OCI-LY1 (cell line): ENCODE results near the gene FAM13A.

Experiments
- H2AFZ ChIP-seq: fragments of 200-600 bp; sonication (generic), shearing (Covaris generic); 2 replicates; pipeline ENCODE4 v1.6.0; 2014; ENCODE audit warnings: antibody characterized with exemption, mild to moderate bottlenecking, low read length
- H3F3A ChIP-seq: fragments of 200-600 bp; sonication (generic), shearing (Covaris generic); 2 replicates; pipeline ENCODE4 v1.6.0; 2014; ENCODE audit warnings: mild to moderate bottlenecking, antibody characterized with exemption, low read length, moderate library complexity; ENCODE audit not compliant: insufficient read depth
- H3K27ac ChIP-seq: fragments of 200-600 bp; sonication (generic); 2 replicates; pipeline ENCODE4 v1.5.1; 2014; ENCODE audit warnings: low read length, mixed run types, mild to moderate bottlenecking, low read depth; ENCODE audit not compliant: poor library complexity, severe bottlenecking
- H3K27me3 ChIP-seq: fragments of 200-600 bp; sonication (generic); 2 replicates; pipeline ENCODE4 v1.6.0; 2014; ENCODE audit warnings: antibody characterized with exemption, mild to moderate bottlenecking, low read length, moderate library complexity; ENCODE audit not compliant: insufficient read depth
- H3K36me3 ChIP-seq: fragments of 200-600 bp; sonication (generic); 2 replicates; pipeline ENCODE4 v1.6.1; 2014; ENCODE audit warnings: mild to moderate bottlenecking, antibody characterized with exemption, low read length, moderate library complexity, mixed read lengths; ENCODE audit not compliant: insufficient read depth
- H3K4me1 ChIP-seq: fragments of 200-600 bp; sonication (generic); 2 replicates; pipeline ENCODE4 v1.5.1; 2014; ENCODE audit warnings: mild to moderate bottlenecking, low read length, moderate library complexity; ENCODE audit not compliant: insufficient read depth, severe bottlenecking
- H3K4me2 ChIP-seq: fragments of 200-600 bp; sonication (generic), shearing (Covaris generic); 2 replicates; pipeline ENCODE4 v1.6.1; 2014; ENCODE audit warnings: low read length
- H3K4me3 ChIP-seq: fragments of 200-600 bp; sonication (generic); 2 replicates; pipeline ENCODE4 v1.5.1; 2014; ENCODE audit warnings: low read length, low read depth, mild to moderate bottlenecking, mixed read lengths; ENCODE audit not compliant: poor library complexity, severe bottlenecking
- H3K79me2 ChIP-seq: fragments of 200-600 bp; shearing (Covaris generic); 2 replicates; pipeline ENCODE4 v1.6.1; 2016; ENCODE audit warnings: mixed run types, low read length, mixed read lengths; ENCODE audit not compliant: insufficient read depth
- H3K9ac ChIP-seq: fragments of 200-600 bp; sonication (generic), shearing (Covaris generic); 2 replicates; pipeline ENCODE4 v1.6.1; 2014; ENCODE audit warnings: mild to moderate bottlenecking, low read length, mixed read lengths
- H3K9me2 ChIP-seq: fragments of 200-600 bp; sonication (generic), shearing (Covaris generic); 2 replicates; pipeline ENCODE4 v1.6.1; 2014; ENCODE audit warnings: low read depth, mild to moderate bottlenecking, low read length, mixed read lengths
- H3K9me3 ChIP-seq: fragments of 200-600 bp; shearing (Covaris generic); 2 replicates; pipeline ENCODE4 v1.6.1; 2014; ENCODE audit warnings: low read length, mixed read lengths
- H4K20me1 ChIP-seq: fragments of 200-600 bp; sonication (generic), shearing (Covaris generic); 2 replicates; pipeline ENCODE4 v1.6.0; 2016; ENCODE audit warnings: mild to moderate bottlenecking, low read length; ENCODE audit not compliant: insufficient read depth
- CTCF ChIP-seq: fragments of 200-600 bp; sonication (generic), shearing (Covaris generic); IDR thresholded peaks from 2 replicates; pipeline ENCODE4 v1.5.1; 2017; ENCODE audit warnings: mild to moderate bottlenecking, antibody characterized with exemption, low read length, moderate library complexity, mixed read lengths
- EZH2 ChIP-seq: fragments of 200-600 bp; sonication (generic), shearing (Covaris generic); IDR thresholded peaks from 2 replicates; pipeline ENCODE4 v1.8.0; 2017; ENCODE audit warnings: borderline replicate concordance, mixed run types, mild to moderate bottlenecking, antibody characterized with exemption, low read length, moderate library complexity, mixed read lengths

FAM13A gene

GRCh38 chr4:88775026-88775425, 282.0 kb downstream of the FAM13A start:
- H3K4me3 ChIP-seq, result no peak overlapping the region
- H4K20me1 ChIP-seq, result no peaks in the 10 kb centered on the region
- H3K4me2 ChIP-seq, result no peak overlapping the region
- H2AFZ ChIP-seq, result no peak overlapping the region
- no peaks in the 10 kb centered on the region for H3K9me2 ChIP-seq
- TF ChIP-seq CTCF, result no peak
- TF ChIP-seq EZH2, result no peak
- H3K4me1 ChIP-seq, result no peaks in the 10 kb centered on the region
- no peaks in the 10 kb centered on the region for H3F3A ChIP-seq
- no peak overlapping the region for H3K27ac ChIP-seq
- H3K79me2 ChIP-seq, result no peaks in the 10 kb centered on the region
- no peak overlapping the region for H3K9ac ChIP-seq
- H3K27me3 ChIP-seq, result no peaks in the 10 kb centered on the region
- H3K36me3 ChIP-seq, result no peaks in the 10 kb centered on the region
- H3K9me3 ChIP-seq, result no peaks in the 10 kb centered on the region

GRCh38 chr4:88771883-88772450, 285.0 kb downstream of the FAM13A start:
- no peak overlapping the region for H3K9ac ChIP-seq
- TF ChIP-seq CTCF, result no peak
- no peak for TF ChIP-seq EZH2
- no peaks in the 10 kb centered on the region for H3K9me3 ChIP-seq
- H3K4me1 ChIP-seq, result no peaks in the 10 kb centered on the region
- H3K9me2 ChIP-seq, result no peaks in the 10 kb centered on the region
- no peaks in the 10 kb centered on the region for H3K79me2 ChIP-seq
- no peaks in the 10 kb centered on the region for H3K27me3 ChIP-seq
- H3K4me3 ChIP-seq, result no peak overlapping the region
- H3F3A ChIP-seq, result no peaks in the 10 kb centered on the region
- no peak overlapping the region for H2AFZ ChIP-seq
- no peaks in the 10 kb centered on the region for H4K20me1 ChIP-seq
- H3K4me2 ChIP-seq, result no peak overlapping the region
- no peak overlapping the region for H3K27ac ChIP-seq
- H3K36me3 ChIP-seq, result no peaks in the 10 kb centered on the region

DNA sequence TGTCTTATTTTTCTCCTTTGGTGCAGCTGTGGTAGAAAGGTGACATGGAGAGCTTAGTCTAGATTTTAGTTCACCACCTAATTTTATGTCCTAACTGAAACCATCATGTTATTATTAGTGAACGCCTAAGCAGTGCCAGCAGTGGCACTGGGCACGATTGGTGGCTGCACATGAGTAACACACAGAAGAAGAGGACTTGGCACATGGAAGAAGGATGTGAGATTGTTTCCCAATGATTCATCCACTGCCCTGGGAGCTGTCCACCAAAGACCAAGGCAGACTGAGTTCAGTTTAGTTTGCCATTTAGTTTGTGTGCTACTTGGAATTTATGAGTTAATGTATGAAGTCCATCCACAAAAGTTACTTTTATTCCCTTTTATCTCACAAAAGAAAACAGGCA, 291.3 kb downstream of the FAM13A start:
- Histone ChIP-seq H3K27ac (no peak overlapping the region), H3K4me3 (no peak overlapping the region), H3K9me3 (no peaks in the 10 kb centered on the region), H3K4me2 (no peak overlapping the region), H3K79me2 (no peaks in the 10 kb centered on the region), H2AFZ (no peak overlapping the region), H3F3A (no peaks in the 10 kb centered on the region), H3K4me1 (no peaks in the 10 kb centered on the region), H4K20me1 (no peaks in the 10 kb centered on the region), H3K9me2 (no peaks in the 10 kb centered on the region), H3K36me3 (no peaks in the 10 kb centered on the region), H3K9ac (no peak overlapping the region), H3K27me3 (no peaks in the 10 kb centered on the region)
- TF ChIP-seq CTCF (no peak), EZH2 (no peak)
